Hepatocyte (in vitro differentiated cells): ENCODE data around the gene HID1. TPM values are rescaled to one million over a fixed set of nuclear protein-coding genes. Genes with fewer than 3 reads are reported as not detected.

Experiments
- DNase-seq: peaks from one replicate; pipeline ENCODE4 v3.0.0-alpha.2; 2016; ENCODE audit warnings: low spot score
- H2AFZ ChIP-seq: fragments of 200-600 bp; sonication (generic); 2 replicates; pipeline ENCODE4 v1.6.0; 2016; ENCODE audit warnings: antibody characterized with exemption, mild to moderate bottlenecking
- H3K27ac ChIP-seq: fragments of 200-600 bp; sonication (generic); 2 replicates; pipeline ENCODE4 v1.5.1; 2016; ENCODE audit warnings: mild to moderate bottlenecking
- H3K27me3 ChIP-seq: fragments of 200-600 bp; sonication (generic); 2 replicates; pipeline ENCODE4 v1.6.1; 2016
- H3K36me3 ChIP-seq: fragments of 200-600 bp; sonication (generic); replicated peaks from 2 replicates; pipeline ENCODE4 v1.5.1; 2016; ENCODE audit warnings: low read depth; ENCODE audit not compliant: insufficient read depth
- H3K4me1 ChIP-seq: fragments of 200-600 bp; sonication (generic); 2 replicates; pipeline ENCODE4 v1.5.1; 2016; ENCODE audit warnings: mild to moderate bottlenecking, moderate library complexity; ENCODE audit not compliant: insufficient read depth
- H3K4me2 ChIP-seq: fragments of 200-600 bp; sonication (generic); 2 replicates; pipeline ENCODE4 v1.6.0; 2016
- H3K4me3 ChIP-seq: fragments of 200-600 bp; sonication (generic); 2 replicates; pipeline ENCODE4 v1.5.1; 2016; ENCODE audit warnings: mild to moderate bottlenecking
- H3K79me2 ChIP-seq: fragments of 200-600 bp; sonication (generic); 2 replicates; pipeline ENCODE4 v1.6.0; 2017; ENCODE audit warnings: mild to moderate bottlenecking
- H3K9me2 ChIP-seq: fragments of 200-600 bp; sonication (generic); replicated peaks from 2 replicates; pipeline ENCODE4 v1.6.0; 2017; ENCODE audit warnings: mild to moderate bottlenecking; ENCODE audit not compliant: insufficient read depth
- H3K9me3 ChIP-seq: fragments of 200-600 bp; sonication (generic); 2 replicates; pipeline ENCODE4 v1.5.1; 2016; ENCODE audit warnings: low read depth, mild to moderate bottlenecking
- H4K20me1 ChIP-seq: fragments of 200-600 bp; sonication (generic); 2 replicates; pipeline ENCODE4 v1.6.0; 2016; ENCODE audit warnings: mild to moderate bottlenecking; ENCODE audit not compliant: insufficient read depth, poor library complexity, severe bottlenecking
- CTCF ChIP-seq: fragments of 200-600 bp; sonication (generic); IDR thresholded peaks from 2 replicates; pipeline ENCODE4 v1.5.1; 2016; ENCODE audit warnings: antibody characterized with exemption, mild to moderate bottlenecking; ENCODE audit not compliant: poor library complexity
- EZH2 ChIP-seq: fragments of 200-600 bp; sonication (generic); IDR thresholded peaks from 2 replicates; pipeline ENCODE4 v1.6.1; 2016; ENCODE audit warnings: antibody characterized with exemption, mild to moderate bottlenecking, borderline replicate concordance
- EZH2phosphoT487 ChIP-seq: fragments of 200-600 bp; sonication (generic); IDR thresholded peaks from one replicate; pipeline ENCODE4 v1.6.1; 2018; ENCODE audit warnings: antibody characterized with exemption, mild to moderate bottlenecking, low read depth, moderate library complexity; ENCODE audit not compliant: unreplicated experiment, severe bottlenecking
- WGBS: methylation state at CpG from one replicate; pipeline ENCODE4 v1.1.6; 2016; ENCODE audit warnings: low lambda C conversion rate; ENCODE audit errors: missing lambda C conversion rate; 5-methylcytosine and 5-hydroxymethylcytosine counted together
- polyA plus RNA-seq: library from polyadenylated mRNA; unstranded; fragments of >200 nt; fragmentation: Nextera tagmentation; extraction: Ambion mirVana; gene quantifications from 2 replicates; pipeline ENCODE4 v1.2.1, GENCODE V29; 2016
- total RNA-seq: library from RNA; depleted of rRNA; stranded (reverse); fragments of >200 nt; gene quantifications from 2 replicates; pipeline ENCODE4 v1.2.3, GENCODE V29; 2014

The HID1 gene
- total and polyA plus RNA-seq, 2 experiments from 2014 or later, result 15.3 to 43.4 TPM

GRCh38 chr17:74994440-74994839, 21.9 kb upstream of the HID1 start:
- Histone ChIP-seq H3K9me2 (no peaks in the 10 kb centered on the region), H3K4me1 (peaks cover 16% of the 10 kb centered on the region), H3K4me2 (no peak overlapping the region), H3K9me3 (no peaks in the 10 kb centered on the region), H3K4me3 (no peak overlapping the region), H3K36me3 (no peaks in the 10 kb centered on the region), H3K79me2 (peaks cover 53% of the 10 kb centered on the region), H3K27ac (peak overlapping the region; percentile 24), H3K27me3 (no peaks in the 10 kb centered on the region), H4K20me1 (no peaks in the 10 kb centered on the region), H2AFZ (no peak overlapping the region)
- TF ChIP-seq CTCF (no peak), EZH2phosphoT487 (no peak), EZH2 (no peak)
- no peak for DNase-seq
- 86% methylated on average over 7 of the region's 7 CpGs for WGBS

- TF ChIP-seq CTCF, result no peak
- TF ChIP-seq EZH2phosphoT487, result no peak
- TF ChIP-seq EZH2, result no peak
- Histone ChIP-seq H3K4me3 (no peak overlapping the region), H3K27ac (peak overlapping the region; percentile 98), H3K9me3 (no peaks in the 10 kb centered on the region), H4K20me1 (no peaks in the 10 kb centered on the region), H3K27me3 (no peaks in the 10 kb centered on the region), H3K4me2 (peak overlapping the region; percentile 47), H3K36me3 (no peaks in the 10 kb centered on the region), H3K79me2 (peaks cover 63% of the 10 kb centered on the region), H3K4me1 (peaks cover 27% of the 10 kb centered on the region), H3K9me2 (no peaks in the 10 kb centered on the region), H2AFZ (no peak overlapping the region)
- no peak for DNase-seq
- WGBS, result 46% methylated on average over 2 of the region's 2 CpGs
Observed at GRCh38 chr17:74992223-74992622, 19.7 kb upstream of the HID1 start.

- no peaks in the 10 kb centered on the region for H3K9me2 ChIP-seq
- H3K27ac ChIP-seq, result peak overlapping the region; percentile 98
- H3K4me1 ChIP-seq, result peaks cover 33% of the 10 kb centered on the region
- no peak overlapping the region for H3K4me2 ChIP-seq
- H4K20me1 ChIP-seq, result no peaks in the 10 kb centered on the region
- no peak overlapping the region for H2AFZ ChIP-seq
- H3K4me3 ChIP-seq, result no peak overlapping the region
- 98% methylated on average over 10 of the region's 10 CpGs for WGBS
- no peaks in the 10 kb centered on the region for H3K9me3 ChIP-seq
- DNase-seq, result no peak
- peaks cover 53% of the 10 kb centered on the region for H3K79me2 ChIP-seq
- no peak for TF ChIP-seq EZH2
- no peak for TF ChIP-seq EZH2phosphoT487
- TF ChIP-seq CTCF, result no peak
- H3K27me3 ChIP-seq, result no peaks in the 10 kb centered on the region
- H3K36me3 ChIP-seq, result no peaks in the 10 kb centered on the region
Observed at GRCh38 chr17:74990581-74991105, 18.1 kb upstream of the HID1 start.
